ENCODE measurements around the gene PFDN1. TPM values are rescaled to one million over a fixed set of nuclear protein-coding genes. Genes with fewer than 3 reads are reported as not detected.
A peak's percentile ranks its signal among the peaks of the same experiment; 100 is the strongest.

Gene PFDN1
- total RNA-seq, 1 experiment from 2014 or later: 69.1 TPM

- H3K9me3 ChIP-seq (ENCODE audit: insufficient read depth, low read depth): no peaks in the 10 kb centered on the region
- DNase-seq: peak; percentile 80 to 95
- H3F3A ChIP-seq (ENCODE audit: insufficient read depth, low read depth): peaks cover 38% of the 10 kb centered on the region
- H2AFZ ChIP-seq: no peak overlapping the region
- ChIA-PET CTCF (interaction anchor here (0.6 to 1.3 kb wide), 4 partner anchors 21 to 79 kb away, joined by 4 to 8 read pairs (median 7); partner anchors contain the start of gene HBEGF), POLR2A (ENCODE audit: unreplicated experiment) (interaction anchor here (0.6 to 1.5 kb wide), 3 partner anchors 23 to 63 kb away, joined by 3 to 10 read pairs (median 4); partner anchors contain the start of gene HBEGF)
- no peaks in the 10 kb centered on the region for H3K9me2 ChIP-seq (ENCODE audit: insufficient read depth)
- intact Hi-C loops (cut with micrococcal nuclease; ENCODE audit: unreplicated experiment): loop anchor here (1.0 to 2.0 kb wide), 5 partner anchors 11 to 72 kb away; partner anchors contain the start of gene PFDN1
- H3K4me1 ChIP-seq (replicated peaks; ENCODE audit: insufficient read depth): peaks cover 61% of the 10 kb centered on the region
- peak overlapping the region; percentile 43; the same call in 1 of the 2 replicates for H3K4me3 ChIP-seq
- H3K36me3 ChIP-seq (ENCODE audit: low read depth): no peaks in the 10 kb centered on the region
- H3K27me3 ChIP-seq (ENCODE audit: insufficient read depth, low read depth): no peaks in the 10 kb centered on the region
- BruUV-seq (replicated peaks): TSS peak; percentile 81
- peak overlapping the region; percentile 83 for H3K4me2 ChIP-seq
- no peak for TF ChIP-seq EZH2 (IDR thresholded peaks at IDR 0.05; ENCODE audit: low read depth)
- no peak for TF ChIP-seq CTCF (conservative IDR thresholded peaks at IDR 0.05)
- no peaks in the 10 kb centered on the region for H4K20me1 ChIP-seq (ENCODE audit: insufficient read depth)
- H3K27ac ChIP-seq: peak overlapping the region; percentile 94
- no peaks in the 10 kb centered on the region for H3K79me2 ChIP-seq (ENCODE audit: low read depth)
These were observed 20.1 kb upstream of the PFDN1 start for GRCh38 chr5:140322751-140323731.

GRCh38 chr5:140321796-140322195 is 18.9 kb upstream of the PFDN1 start:
- H3F3A ChIP-seq (ENCODE audit: insufficient read depth, low read depth): peaks cover 38% of the 10 kb centered on the region
- H3K27me3 ChIP-seq (ENCODE audit: insufficient read depth, low read depth): no peaks in the 10 kb centered on the region
- no peaks in the 10 kb centered on the region for H3K9me2 ChIP-seq (ENCODE audit: insufficient read depth)
- BruUV-seq (replicated peaks): no TSS peak
- intact Hi-C loops (cut with micrococcal nuclease; ENCODE audit: unreplicated experiment): loop anchor here (2.0 kb wide), 1 partner anchor 19 kb away; the partner anchor contains the start of gene PFDN1
- peaks cover 52% of the 10 kb centered on the region for H3K4me1 ChIP-seq (replicated peaks; ENCODE audit: insufficient read depth)
- no peaks in the 10 kb centered on the region for H4K20me1 ChIP-seq (ENCODE audit: insufficient read depth)
- POLR2A ChIA-PET (ENCODE audit: unreplicated experiment): interaction anchor here (0.6 kb wide), 1 partner anchor 10 kb away, joined by 5 read pairs; no protein-coding TSS in a partner anchor
- H3K9me3 ChIP-seq (ENCODE audit: insufficient read depth, low read depth): no peaks in the 10 kb centered on the region
- H3K36me3 ChIP-seq (ENCODE audit: low read depth): no peaks in the 10 kb centered on the region
- CTCF ChIA-PET: interaction anchor here (1.2 kb wide), 1 partner anchor 24 kb away, joined by 3 read pairs; no protein-coding TSS in a partner anchor
- no peak overlapping the region for H3K4me3 ChIP-seq
- H3K4me2 ChIP-seq: peak overlapping the region; percentile 83
- H3K79me2 ChIP-seq (ENCODE audit: low read depth): no peaks in the 10 kb centered on the region
- no peak for TF ChIP-seq CTCF (conservative IDR thresholded peaks at IDR 0.05)
- DNase-seq: peak in 1 of 2 experiments; percentile 34
- no peak overlapping the region for H2AFZ ChIP-seq
- peak overlapping the region; percentile 94 for H3K27ac ChIP-seq

GRCh38 chr5:140319833-140320232 is 16.9 kb upstream of the PFDN1 start:
- CTCF ChIA-PET: no interaction called here
- intact Hi-C loops (cut with micrococcal nuclease; ENCODE audit: unreplicated experiment): no loop called here
- TF ChIP-seq CTCF (conservative IDR thresholded peaks at IDR 0.05): no peak
- TF ChIP-seq EZH2 (IDR thresholded peaks at IDR 0.05; ENCODE audit: low read depth): no peak
- DNase-seq: peak in 1 of 2 experiments; percentile 26
- peaks cover 35% of the 10 kb centered on the region for H3F3A ChIP-seq (ENCODE audit: insufficient read depth, low read depth)
- no peaks in the 10 kb centered on the region for H3K9me3 ChIP-seq (ENCODE audit: insufficient read depth, low read depth)
- H2AFZ ChIP-seq: no peak overlapping the region
- H3K79me2 ChIP-seq (ENCODE audit: low read depth): no peaks in the 10 kb centered on the region
- no peak overlapping the region for H3K4me2 ChIP-seq
- H3K4me3 ChIP-seq: no peak overlapping the region
- BruUV-seq (replicated peaks): no TSS peak
- no peaks in the 10 kb centered on the region for H4K20me1 ChIP-seq (ENCODE audit: insufficient read depth)
- no peaks in the 10 kb centered on the region for H3K36me3 ChIP-seq (ENCODE audit: low read depth)
- no peak overlapping the region for H3K27ac ChIP-seq
- H3K9me2 ChIP-seq (ENCODE audit: insufficient read depth): no peaks in the 10 kb centered on the region
- POLR2A ChIA-PET (ENCODE audit: unreplicated experiment): no interaction called here
- no peaks in the 10 kb centered on the region for H3K27me3 ChIP-seq (ENCODE audit: insufficient read depth, low read depth)
- H3K4me1 ChIP-seq (replicated peaks; ENCODE audit: insufficient read depth): peaks cover 38% of the 10 kb centered on the region
